ENCODE measurements around the gene MAB21L4.

Gene MAB21L4

DNA sequence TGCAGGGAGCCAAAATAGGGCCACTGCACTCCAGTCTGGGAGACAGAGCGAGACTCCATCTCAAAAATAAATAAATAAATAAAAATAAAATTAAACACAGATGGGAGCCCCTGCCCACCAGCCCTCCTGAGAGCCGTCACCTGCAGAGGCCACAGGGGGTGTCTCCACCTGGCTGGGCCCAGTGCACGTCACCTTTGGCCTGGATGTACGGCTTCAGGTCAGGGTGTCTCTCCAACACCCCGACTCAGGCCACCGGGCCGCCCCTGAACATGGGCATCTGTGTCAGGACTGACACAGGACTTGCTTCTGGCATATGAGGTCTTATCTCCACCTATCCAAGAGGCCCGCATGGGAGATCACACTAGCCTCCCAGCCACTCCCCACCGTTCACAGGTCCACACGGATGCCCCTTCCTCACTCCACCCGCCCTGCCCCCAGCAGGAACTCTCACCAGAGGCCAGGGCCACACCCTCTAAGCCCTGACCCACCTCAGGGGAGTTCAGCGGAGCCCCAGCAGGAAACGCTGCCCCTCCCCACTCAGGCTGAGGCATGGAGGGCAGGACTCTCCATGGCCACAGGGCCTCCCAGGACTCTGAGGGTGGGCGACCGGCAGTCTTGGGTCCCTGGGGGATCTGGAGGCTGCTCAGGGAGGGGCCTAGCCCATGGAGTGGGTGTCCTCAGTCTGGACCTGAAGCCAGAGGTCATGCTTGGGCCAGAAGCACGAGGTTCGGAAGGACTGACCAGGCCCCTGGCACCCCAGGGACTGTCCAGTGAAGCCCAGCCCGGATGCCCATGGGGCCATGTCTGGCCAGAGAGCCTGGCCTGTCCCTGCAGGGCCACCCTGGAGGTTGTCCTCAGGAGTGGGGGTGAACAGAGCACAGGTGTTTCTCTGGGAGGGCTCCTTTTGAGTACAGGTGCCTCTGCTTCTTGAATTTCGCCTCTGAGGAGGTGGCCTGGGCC lies 8.5 kb upstream of the MAB21L4 start:
- no peaks in the 10 kb centered on the region for H3K4me1 ChIP-seq (ENCODE audit: insufficient read depth, poor library complexity, severe bottlenecking)
- H3K27me3 ChIP-seq (ENCODE audit: insufficient read depth, poor library complexity, severe bottlenecking): peaks cover 8% of the 10 kb centered on the region
- DNase-seq (ENCODE audit: low spot score) (no peak), ATAC-seq (ENCODE audit: low read depth) (no peak)
- no peak overlapping the region for H3K27ac ChIP-seq (ENCODE audit: poor library complexity, severe bottlenecking)
- no peaks in the 10 kb centered on the region for H3K36me3 ChIP-seq (ENCODE audit: low read depth)
- no peaks in the 10 kb centered on the region for H3K9me3 ChIP-seq (ENCODE audit: severe bottlenecking)
- H3K4me3 ChIP-seq (ENCODE audit: severe bottlenecking): no peak overlapping the region
- no peak for TF ChIP-seq CTCF (IDR thresholded peaks at IDR 0.05; ENCODE audit: poor library complexity, severe bottlenecking)

DNA sequence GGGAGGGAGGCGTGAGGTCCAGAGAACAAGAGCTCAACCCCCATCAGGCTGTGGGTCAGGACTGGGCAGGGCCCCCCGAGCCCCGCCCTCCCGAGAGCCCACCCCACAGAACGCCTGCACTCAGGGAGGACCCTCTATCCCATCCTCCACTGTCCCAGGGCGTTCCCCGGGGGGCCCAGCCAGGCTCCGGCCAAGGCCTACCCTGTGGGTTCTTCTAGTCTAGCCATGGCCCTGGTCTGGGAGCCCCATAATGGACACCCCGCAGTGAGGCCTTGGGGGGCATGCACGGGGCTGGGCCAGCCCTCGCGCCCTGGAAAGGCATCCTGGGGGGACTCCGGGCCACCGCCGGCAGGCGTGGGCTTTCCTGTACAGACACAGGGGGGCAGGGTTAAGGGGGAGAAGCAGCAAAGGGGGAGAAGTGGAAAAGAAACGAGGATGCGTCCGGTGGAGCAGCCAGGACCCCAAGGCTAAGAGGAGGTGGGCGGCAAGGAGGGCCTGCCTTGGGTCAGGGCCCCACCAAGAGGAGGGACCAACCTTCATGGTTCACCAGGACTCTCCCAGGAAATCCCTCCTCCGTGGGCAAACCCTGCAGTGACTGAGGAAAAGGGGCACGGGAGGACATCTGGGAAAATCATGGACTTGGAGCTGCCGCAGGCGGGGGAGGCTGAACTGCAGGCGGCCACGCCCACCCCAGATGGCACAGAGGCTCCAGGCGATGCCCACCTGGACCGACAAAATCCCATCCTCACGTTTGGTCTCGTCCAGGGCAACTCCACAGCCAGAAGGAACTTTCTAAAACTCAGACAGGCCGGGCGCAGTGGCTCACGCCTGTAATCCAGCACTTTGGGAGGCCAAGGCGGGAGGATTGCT lies 7.5 kb upstream of the MAB21L4 start:
- no peaks in the 10 kb centered on the region for H3K9me3 ChIP-seq (ENCODE audit: severe bottlenecking)
- H3K27me3 ChIP-seq (ENCODE audit: insufficient read depth, poor library complexity, severe bottlenecking): peaks cover 8% of the 10 kb centered on the region
- DNase-seq (ENCODE audit: low spot score) (no peak), ATAC-seq (ENCODE audit: low read depth) (no peak)
- no peak for TF ChIP-seq CTCF (IDR thresholded peaks at IDR 0.05; ENCODE audit: poor library complexity, severe bottlenecking)
- no peak overlapping the region for H3K27ac ChIP-seq (ENCODE audit: poor library complexity, severe bottlenecking)
- no peaks in the 10 kb centered on the region for H3K36me3 ChIP-seq (ENCODE audit: low read depth)
- no peaks in the 10 kb centered on the region for H3K4me1 ChIP-seq (ENCODE audit: insufficient read depth, poor library complexity, severe bottlenecking)
- no peak overlapping the region for H3K4me3 ChIP-seq (ENCODE audit: severe bottlenecking)

DNA sequence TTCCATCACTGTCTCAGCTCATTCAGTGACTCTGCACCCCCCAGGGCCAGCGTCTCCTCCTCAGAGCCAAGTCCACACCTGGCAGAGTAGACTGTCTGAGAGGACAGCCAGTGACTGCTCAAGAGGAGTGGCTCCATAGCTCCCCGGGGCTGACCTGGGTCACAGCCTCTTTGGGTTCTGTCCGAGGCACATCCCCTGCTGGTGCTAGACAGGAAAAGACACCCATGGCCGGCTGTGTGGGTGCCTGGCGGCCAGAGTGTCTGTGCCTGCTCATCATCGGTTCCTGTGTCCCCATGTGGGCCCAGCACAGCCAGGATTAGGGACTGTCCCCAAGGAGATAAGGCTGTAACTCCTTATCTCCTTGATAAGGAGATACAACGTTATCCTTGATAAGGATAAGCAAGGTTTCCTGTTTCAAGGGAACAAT lies 6.7 kb upstream of the MAB21L4 start:
- no peak overlapping the region for H3K4me3 ChIP-seq (ENCODE audit: severe bottlenecking)
- ATAC-seq (ENCODE audit: low read depth): no peak
- no peaks in the 10 kb centered on the region for H3K9me3 ChIP-seq (ENCODE audit: severe bottlenecking)
- H3K27me3 ChIP-seq (ENCODE audit: insufficient read depth, poor library complexity, severe bottlenecking): peaks cover 8% of the 10 kb centered on the region
- H3K27ac ChIP-seq (ENCODE audit: poor library complexity, severe bottlenecking): no peak overlapping the region
- H3K4me1 ChIP-seq (ENCODE audit: insufficient read depth, poor library complexity, severe bottlenecking): no peaks in the 10 kb centered on the region
- DNase-seq (ENCODE audit: low spot score): no peak
- H3K36me3 ChIP-seq (ENCODE audit: low read depth): no peaks in the 10 kb centered on the region
- TF ChIP-seq CTCF (IDR thresholded peaks at IDR 0.05; ENCODE audit: poor library complexity, severe bottlenecking): no peak

- no peak for TF ChIP-seq CTCF (IDR thresholded peaks at IDR 0.05; ENCODE audit: poor library complexity, severe bottlenecking)
Observed at GRCh38 chr2:240901986-240902614, 6.1 kb upstream of the MAB21L4 start.

More at GRCh38 chr2:240901986-240902614, 6.1 kb upstream of the MAB21L4 start:
- ATAC-seq (ENCODE audit: low read depth): no peak
- no peak overlapping the region for H3K27ac ChIP-seq (ENCODE audit: poor library complexity, severe bottlenecking)
- H3K27me3 ChIP-seq (ENCODE audit: insufficient read depth, poor library complexity, severe bottlenecking): peaks cover 6% of the 10 kb centered on the region
- H3K36me3 ChIP-seq (ENCODE audit: low read depth): no peaks in the 10 kb centered on the region
- no peak overlapping the region for H3K4me3 ChIP-seq (ENCODE audit: severe bottlenecking)
- H3K9me3 ChIP-seq (ENCODE audit: severe bottlenecking): no peaks in the 10 kb centered on the region
- no peaks in the 10 kb centered on the region for H3K4me1 ChIP-seq (ENCODE audit: insufficient read depth, poor library complexity, severe bottlenecking)
- DNase-seq (ENCODE audit: low spot score): no peak

Data from RWPE2 (cell line).